HepG2 (cell line): ENCODE measurements around the gene GNMT. TPM values are rescaled to one million over a fixed set of nuclear protein-coding genes. Genes with fewer than 3 reads are reported as not detected.

ENCODE experiments used
- BHLHE40 ChIP-seq: IDR thresholded peaks from 2 replicates; pipeline ENCODE4 v1.6.1; 2011; ENCODE audit warnings: low read length, improper control_type of control experiment
- GTF3A ChIP-seq: sonication (generic); formaldehyde crosslinking; conservative IDR thresholded peaks from 2 replicates; pipeline ENCODE4 v1.4.0; 2020; ENCODE audit warnings: mild to moderate bottlenecking, missing genetic modification reagents
- HNRNPH1 ChIP-seq: fragments of 200-400 bp; formaldehyde crosslinking; optimal IDR thresholded peaks from 2 replicates; pipeline ENCODE3; 2017; ENCODE audit warnings: mild to moderate bottlenecking, low read depth, low read length
- MLX ChIP-seq: IDR thresholded peaks from 2 replicates; pipeline ENCODE4 v1.6.1; 2016
- MTERF4 ChIP-seq: sonication (generic); formaldehyde crosslinking; IDR thresholded peaks from 2 replicates; pipeline ENCODE4 v1.8.0; 2023; ENCODE audit warnings: mild to moderate bottlenecking, missing genetic modification reagents
- MYC ChIP-seq: sonication (generic); formaldehyde crosslinking; IDR thresholded peaks from 2 replicates; pipeline ENCODE4 v1.9.0; 2021; ENCODE audit warnings: missing genetic modification reagents, borderline replicate concordance
- NFKB2 ChIP-seq: sonication (generic); formaldehyde crosslinking; IDR thresholded peaks from 2 replicates; pipeline ENCODE4 v1.4.0; 2020; ENCODE audit warnings: missing genetic modification reagents, borderline replicate concordance
- NONO ChIP-seq, 2 experiments: fragments of 450-650 bp in 1 of 2; sonication (generic) in 1 of 2; formaldehyde crosslinking in 1 of 2; IDR thresholded peaks in 1 of 2; conservative IDR thresholded peaks in 1 of 2; 2 replicates each; pipeline versions ENCODE4 v1.6.1 to v1.8.0; 2017 to 2022; ENCODE audit warnings: mild to moderate bottlenecking in 1 of 2, missing genetic modification reagents in 1 of 2, moderate library complexity in 1 of 2
- PHB2 ChIP-seq: fragments of 450-650 bp; IDR thresholded peaks from 2 replicates; pipeline ENCODE4 v1.6.1; 2018; ENCODE audit not compliant: partially characterized antibody
- PHF5A ChIP-seq: IDR thresholded peaks from one replicate; pipeline ENCODE4 v1.6.1; 2018; ENCODE audit warnings: low read depth, missing genetic modification reagents; ENCODE audit not compliant: unreplicated experiment
- RBM22 ChIP-seq: fragments of 200-400 bp; formaldehyde crosslinking; optimal IDR thresholded peaks from 2 replicates; pipeline ENCODE3; 2017; ENCODE audit warnings: mild to moderate bottlenecking, low read length, moderate library complexity
- RFX5 ChIP-seq: IDR thresholded peaks from 2 replicates; pipeline ENCODE4 v1.6.1; 2011; ENCODE audit warnings: low read depth, low read length, improper control_type of control experiment
- TFAP4 ChIP-seq: sonication (generic); IDR thresholded peaks from 2 replicates; pipeline ENCODE4 v1.6.1; 2016; ENCODE audit warnings: low read depth, borderline replicate concordance
- ZBTB20 ChIP-seq: sonication (generic); formaldehyde crosslinking; IDR thresholded peaks from 2 replicates; pipeline ENCODE4 v1.8.1; 2023; ENCODE audit warnings: missing genetic modification reagents, low read depth, mild to moderate bottlenecking, borderline replicate concordance
- ZBTB42 ChIP-seq: sonication (generic); formaldehyde crosslinking; IDR thresholded peaks from 2 replicates; pipeline ENCODE4 v1.5.0; 2020; ENCODE audit warnings: mild to moderate bottlenecking, missing genetic modification reagents
- ZKSCAN1 ChIP-seq: fragments of 150-350 bp; IDR thresholded peaks from 2 replicates; pipeline ENCODE4 v1.6.1; 2014; ENCODE audit warnings: low read length
- ZNF10 ChIP-seq: sonication (generic); formaldehyde crosslinking; IDR thresholded peaks from 2 replicates; pipeline ENCODE4 v1.4.0; 2020; ENCODE audit warnings: mild to moderate bottlenecking, low read depth, missing genetic modification reagents, borderline replicate concordance
- ZNF292 ChIP-seq: sonication (generic); formaldehyde crosslinking; IDR thresholded peaks from 2 replicates; pipeline ENCODE4 v1.8.1; 2022; ENCODE audit warnings: mild to moderate bottlenecking, low read depth, missing genetic modification reagents, borderline replicate concordance
- ZNF430 ChIP-seq: sonication (generic); formaldehyde crosslinking; IDR thresholded peaks from 2 replicates; pipeline ENCODE4 v1.9.0; 2021; ENCODE audit warnings: mild to moderate bottlenecking, missing genetic modification reagents
- ZNF460 ChIP-seq: sonication (generic); formaldehyde crosslinking; IDR thresholded peaks from 2 replicates; pipeline ENCODE4 v1.5.1; 2020; ENCODE audit warnings: missing genetic modification reagents, mild to moderate bottlenecking, borderline replicate concordance
- ZNF574 ChIP-seq: sonication (generic); formaldehyde crosslinking; IDR thresholded peaks from 2 replicates; pipeline ENCODE4 v1.4.0; 2020; ENCODE audit warnings: missing genetic modification reagents
- ZNF580 ChIP-seq: IDR thresholded peaks from 2 replicates; pipeline ENCODE4 v1.6.1; 2016; ENCODE audit warnings: low read depth, borderline replicate concordance
- ZNF619 ChIP-seq: sonication (generic); formaldehyde crosslinking; IDR thresholded peaks from 2 replicates; pipeline ENCODE4 v1.4.0; 2020; ENCODE audit warnings: mild to moderate bottlenecking, missing genetic modification reagents
- polyA plus RNA-seq, 8 experiments: library from polyadenylated mRNA; depleted of rRNA in 3 of 8; stranded (reverse) in 7 of 8; unstranded in 1 of 8; fragments of >200 nt; fragmentation: Illumina TruSeq in 4 of 8; extraction: Trizol in 4 of 8; gene quantifications; 2 replicates each; pipeline versions ENCODE4 v1.2.1 to v1.2.3, GENCODE V29; 2011 to 2016; ENCODE audit warnings: low read depth in 4 of 8, missing spikeins in 1 of 8, mixed read lengths in 1 of 8; ENCODE audit not compliant: insufficient read depth in 1 of 8
- total RNA-seq, 5 experiments: library from RNA; depleted of rRNA; stranded (reverse); fragments of >200 nt; fragmentation: Illumina TruSeq; extraction: Trizol; gene quantifications; 2 replicates each; pipeline ENCODE4 v1.2.3, GENCODE V29; 2016; ENCODE audit warnings: low read depth in 1 of 5

GNMT gene
- total and polyA plus RNA-seq, 2 of the 13 experiments (the other 11 are each of a cell fraction or from before 2014, with no cell fraction given), result 2.8 to 7.0 TPM

GRCh38 chr6:42978839-42979522 lies 18.4 kb downstream of the GNMT start, which contains the start of gene PEX6 (continued):
- TF ChIP-seq ZNF292 (CRISPR knock-in tag) (peak; percentile 84; the same call in 1 of the 2 replicates), ZNF574 (CRISPR knock-in tag) (peak; percentile 98), MTERF4 (CRISPR knock-in tag) (peak; percentile 95), ZNF619 (CRISPR knock-in tag) (peak; percentile 93), GTF3A (CRISPR knock-in tag) (no peak), NFKB2 (CRISPR knock-in tag) (peak; percentile 74; the same call in 1 of the 2 replicates), ZNF10 (CRISPR knock-in tag) (no peak), RBM22 (peak; percentile 53), HNRNPH1 (peak; percentile 91), NONO (IDR thresholded peaks at IDR 0.05) (no peak), NONO (CRISPR knock-in tag; conservative IDR thresholded peaks at IDR 0.05) (peak; percentile 82), TFAP4 (peak; percentile 41; the same call in 1 of the 2 replicates), PHF5A (peak; percentile 91), RFX5 (peak; percentile 9; the same call in 1 of the 2 replicates), BHLHE40 (peak; percentile 56), PHB2 (no peak), ZNF430 (CRISPR knock-in tag) (no peak), ZBTB20 (CRISPR knock-in tag) (peak; percentile 69; the same call in 1 of the 2 replicates), ZKSCAN1 (no peak), ZBTB42 (CRISPR knock-in tag) (peak; percentile 87; the same call in 1 of the 2 replicates), ZNF460 (CRISPR knock-in tag) (no peak; the same call in 1 of the 2 replicates), MYC (CRISPR knock-in tag) (peak; percentile 68; the same call in 1 of the 2 replicates), ZNF580 (CRISPR knock-in tag) (peak; percentile 92), MLX (CRISPR knock-in tag) (peak; percentile 61; the same call in 1 of the 2 replicates)
